GM23248 (cell line): ENCODE results near the gene PPHLN1. TPM values are rescaled to one million over a fixed set of nuclear protein-coding genes. Genes with fewer than 3 reads are reported as not detected.

Experiments
- DNase-seq: peaks from one replicate; pipeline ENCODE4 v3.0.0-alpha.2; 2015
- H2AFZ ChIP-seq: fragments of 200-600 bp; sonication (generic); 2 replicates; pipeline ENCODE4 v1.6.1; 2016; ENCODE audit warnings: antibody characterized with exemption
- H3F3A ChIP-seq: fragments of 200-600 bp; sonication (generic); 2 replicates; pipeline ENCODE4 v1.6.1; 2016; ENCODE audit warnings: mild to moderate bottlenecking, antibody characterized with exemption, mixed run types; ENCODE audit not compliant: insufficient read depth
- H3K27ac ChIP-seq: fragments of 200-600 bp; sonication (generic); 2 replicates; pipeline ENCODE4 v1.5.1; 2016; ENCODE audit warnings: mild to moderate bottlenecking
- H3K27me3 ChIP-seq: fragments of 200-600 bp; sonication (generic); replicated peaks from 2 replicates; pipeline ENCODE4 v1.6.1; 2016; ENCODE audit warnings: mild to moderate bottlenecking; ENCODE audit not compliant: insufficient read depth
- H3K36me3 ChIP-seq: fragments of 200-600 bp; sonication (generic); 2 replicates; pipeline ENCODE4 v1.6.1; 2016; ENCODE audit warnings: low read depth, mild to moderate bottlenecking
- H3K4me1 ChIP-seq: fragments of 200-600 bp; sonication (generic); 2 replicates; pipeline ENCODE4 v1.6.1; 2016; ENCODE audit warnings: mild to moderate bottlenecking; ENCODE audit not compliant: insufficient read depth
- H3K4me2 ChIP-seq: fragments of 200-600 bp; sonication (generic); one replicate; pipeline ENCODE4 v1.6.1; 2016; ENCODE audit warnings: mild to moderate bottlenecking; ENCODE audit not compliant: unreplicated experiment
- H3K4me3 ChIP-seq: fragments of 200-600 bp; sonication (generic); 2 replicates; pipeline ENCODE4 v1.5.1; 2016; ENCODE audit warnings: mild to moderate bottlenecking
- H3K79me2 ChIP-seq: fragments of 200-600 bp; sonication (generic); 2 replicates; pipeline ENCODE4 v1.6.1; 2016; ENCODE audit warnings: mild to moderate bottlenecking; ENCODE audit not compliant: insufficient read depth
- H3K9ac ChIP-seq: fragments of 200-600 bp; sonication (generic); 2 replicates; pipeline ENCODE4 v1.6.1; 2016; ENCODE audit warnings: mild to moderate bottlenecking
- H3K9me2 ChIP-seq: fragments of 200-600 bp; sonication (generic); 2 replicates; pipeline ENCODE4 v1.6.1; 2016; ENCODE audit warnings: mixed run types, mild to moderate bottlenecking, moderate library complexity; ENCODE audit not compliant: insufficient read depth
- H3K9me3 ChIP-seq: fragments of 200-600 bp; sonication (generic); one replicate; pipeline ENCODE4 v1.6.1; 2017; ENCODE audit warnings: low read depth
- H4K20me1 ChIP-seq: fragments of 200-600 bp; sonication (generic); 2 replicates; pipeline ENCODE4 v1.6.0; 2016; ENCODE audit not compliant: insufficient read depth
- EZH2 ChIP-seq: fragments of 200-600 bp; sonication (generic); IDR thresholded peaks from 2 replicates; pipeline ENCODE4 v1.6.1; 2018; ENCODE audit warnings: antibody characterized with exemption, mild to moderate bottlenecking; ENCODE audit not compliant: insufficient read depth, poor library complexity, severe bottlenecking
- EZH2phosphoT487 ChIP-seq: fragments of 200-600 bp; sonication (generic); IDR thresholded peaks from 2 replicates; pipeline ENCODE4 v1.6.1; 2018; ENCODE audit warnings: antibody characterized with exemption, moderate library complexity, mild to moderate bottlenecking, low read depth; ENCODE audit not compliant: insufficient read depth
- WGBS, 2 experiments: methylation state at CpG; one replicate each; pipeline ENCODE4 v1.1.6; 2015 to 2017; ENCODE audit warnings: low lambda C conversion rate in 2 of 2, low coverage in 1 of 2; ENCODE audit errors: missing lambda C conversion rate in 2 of 2; 5-methylcytosine and 5-hydroxymethylcytosine counted together
- in situ Hi-C: fragments of 300-500 bp; cut with MboI; formaldehyde crosslinking; loops from 2 replicates; pipeline ENCODE4 v1.15.0; 2020
- polyA plus RNA-seq: library from polyadenylated mRNA; unstranded; fragments of >200 nt; fragmentation: Nextera tagmentation; extraction: Ambion mirVana; gene quantifications from 2 replicates; pipeline ENCODE4 v1.2.1, GENCODE V29; 2016
- total RNA-seq: library from RNA; depleted of rRNA; stranded (reverse); fragments of >200 nt; shearing (Covaris generic); gene quantifications from 2 replicates; pipeline ENCODE4 v1.2.3, GENCODE V29; 2014

The PPHLN1 gene
- total and polyA plus RNA-seq, 2 experiments from 2014 or later = 55.3 to 72.0 TPM

DNA sequence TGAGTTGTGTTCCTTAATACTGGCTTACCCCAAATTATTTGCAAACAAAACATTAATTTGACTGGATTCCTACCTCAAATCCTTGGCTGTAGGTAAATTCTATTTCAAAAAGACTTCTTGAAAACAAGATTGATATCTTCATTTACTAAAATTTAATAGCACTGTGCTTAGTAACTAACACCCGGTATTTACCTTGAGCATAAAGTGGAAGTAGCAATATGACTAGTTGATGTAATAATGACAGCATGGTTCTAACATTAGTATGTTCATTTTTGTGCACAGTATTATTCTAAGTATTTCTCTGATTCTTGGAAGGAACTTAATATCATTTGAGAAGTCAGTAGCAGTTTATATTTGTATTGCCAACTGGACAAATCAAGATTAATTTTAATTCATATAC, 96.8 kb downstream of the PPHLN1 start:
- TF ChIP-seq EZH2phosphoT487 = no peak
- no peak for TF ChIP-seq EZH2
- DNase-seq = no peak
- peaks cover 4% of the 10 kb centered on the region; the same call in 1 of the 2 replicates for H3K36me3 ChIP-seq
- peaks cover 10% of the 10 kb centered on the region; the same call in 1 of the 2 replicates for H3F3A ChIP-seq
- no peak overlapping the region for H3K4me3 ChIP-seq
- no peak overlapping the region for H3K4me2 ChIP-seq
- no peaks in the 10 kb centered on the region for H4K20me1 ChIP-seq
- in situ Hi-C loops = no loop called here
- H3K79me2 ChIP-seq = no peaks in the 10 kb centered on the region
- no peak overlapping the region for H3K9ac ChIP-seq
- WGBS, 2 experiments = 98 to 100% methylated on average over 1 of the region's 1 CpG
- no peaks in the 10 kb centered on the region for H3K27me3 ChIP-seq
- H3K4me1 ChIP-seq = peaks cover 26% of the 10 kb centered on the region
- H3K27ac ChIP-seq = 0 out of 2 replicates have a peak overlapping the region, but pooled peaks have one; percentile 51
- H3K9me3 ChIP-seq = no peaks in the 10 kb centered on the region
- no peak overlapping the region for H2AFZ ChIP-seq
- H3K9me2 ChIP-seq = no peaks in the 10 kb centered on the region; the same call in 1 of the 2 replicates

DNA sequence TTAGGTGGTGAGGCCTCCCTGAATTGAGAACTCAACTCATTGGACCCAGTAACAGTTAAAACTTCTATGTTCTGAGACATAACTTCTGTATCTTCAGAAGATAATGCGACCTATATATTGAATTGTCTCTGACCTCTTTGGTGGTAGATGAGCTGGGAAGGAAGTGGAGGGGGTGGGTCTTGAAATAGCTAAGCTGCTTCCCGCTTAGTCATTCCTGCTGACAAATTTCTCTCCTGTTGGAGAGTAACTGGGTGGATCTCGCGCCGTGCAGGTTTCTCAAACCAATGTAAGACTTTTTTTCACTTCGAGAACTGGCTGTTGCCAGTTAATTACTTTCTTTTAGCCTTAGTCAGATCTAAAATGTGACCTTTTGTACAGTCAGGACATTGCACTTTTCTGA, 100.8 kb downstream of the PPHLN1 start:
- Histone ChIP-seq H3K79me2 (no peaks in the 10 kb centered on the region), H3K27me3 (no peaks in the 10 kb centered on the region), H3K4me2 (no peak overlapping the region), H3F3A (peaks cover 5% of the 10 kb centered on the region; the same call in 1 of the 2 replicates), H3K9me2 (no peaks in the 10 kb centered on the region; the same call in 1 of the 2 replicates), H3K9ac (no peak overlapping the region), H4K20me1 (no peaks in the 10 kb centered on the region), H3K27ac (no peak overlapping the region), H3K9me3 (no peaks in the 10 kb centered on the region), H3K36me3 (peaks cover 4% of the 10 kb centered on the region; the same call in 1 of the 2 replicates), H2AFZ (no peak overlapping the region), H3K4me3 (no peak overlapping the region), H3K4me1 (peaks cover 24% of the 10 kb centered on the region)
- TF ChIP-seq EZH2 (no peak), EZH2phosphoT487 (no peak)
- 99% methylated on average over 6 of the region's 6 CpGs for WGBS, 2 experiments
- peak; percentile 51 for DNase-seq
- in situ Hi-C loops = no loop called here

DNA sequence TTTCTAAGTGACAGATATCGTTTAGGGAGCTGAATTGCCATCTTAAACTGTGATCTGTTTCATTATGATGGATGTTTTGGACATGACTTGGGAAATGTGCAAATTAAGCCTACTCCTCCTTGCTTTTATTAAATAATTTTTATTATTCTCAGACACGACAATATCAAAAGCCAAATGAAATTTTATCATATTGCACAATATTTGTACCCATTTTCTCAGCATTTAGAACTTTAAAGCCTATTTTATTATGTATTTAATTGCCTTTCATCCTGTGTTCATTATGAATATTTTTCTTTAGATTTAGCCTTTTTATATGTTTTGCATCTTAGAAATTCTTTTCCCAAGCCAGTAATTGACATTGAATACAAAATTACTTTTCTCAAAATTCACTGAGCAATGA, 102.9 kb downstream of the PPHLN1 start:
- no peaks in the 10 kb centered on the region for H3K9me3 ChIP-seq
- DNase-seq = no peak
- TF ChIP-seq EZH2phosphoT487 (no peak), EZH2 (no peak)
- WGBS, 2 experiments = 32 to 41% methylated on average over 2 of the region's 2 CpGs
- H3K27ac ChIP-seq = no peak overlapping the region
- H3K4me1 ChIP-seq = peaks cover 11% of the 10 kb centered on the region
- H2AFZ ChIP-seq = no peak overlapping the region
- no peak overlapping the region for H3K4me3 ChIP-seq
- H3F3A ChIP-seq = no peaks in the 10 kb centered on the region
- H3K9ac ChIP-seq = no peak overlapping the region
- in situ Hi-C loops = no loop called here
- H3K4me2 ChIP-seq = no peak overlapping the region
- H3K27me3 ChIP-seq = no peaks in the 10 kb centered on the region
- H4K20me1 ChIP-seq = no peaks in the 10 kb centered on the region
- H3K79me2 ChIP-seq = no peaks in the 10 kb centered on the region
- H3K9me2 ChIP-seq = no peaks in the 10 kb centered on the region; the same call in 1 of the 2 replicates
- peaks cover 15% of the 10 kb centered on the region; the same call in 1 of the 2 replicates for H3K36me3 ChIP-seq

DNA sequence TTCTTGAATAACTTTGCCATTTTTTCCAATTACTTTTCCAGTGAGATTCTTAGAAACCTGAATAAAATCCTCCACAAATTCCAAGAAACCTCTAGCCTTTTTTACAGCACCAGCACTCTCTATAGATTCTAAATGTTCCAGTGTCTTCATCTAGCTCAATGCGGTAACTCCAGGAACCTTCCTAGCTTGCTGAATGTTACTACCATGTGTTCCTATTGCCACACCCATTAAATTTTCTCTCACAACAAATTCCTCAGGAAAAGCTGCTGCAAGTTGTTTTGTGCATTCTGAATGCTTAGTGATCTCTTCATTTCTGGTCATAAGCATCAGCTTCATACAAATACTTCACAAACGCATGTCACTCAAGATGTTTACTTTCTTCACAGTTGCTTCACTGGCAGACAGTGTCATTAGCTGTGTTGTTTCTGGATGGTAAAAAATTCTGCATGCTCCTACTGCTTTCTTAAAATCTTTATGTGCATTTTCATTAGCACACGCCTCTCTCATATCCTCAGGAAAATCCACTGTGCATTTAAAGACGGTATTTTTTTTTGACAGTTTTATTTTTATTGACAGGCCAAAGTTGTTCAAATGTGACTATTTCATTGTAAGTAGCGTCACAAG, 106.7 kb downstream of the PPHLN1 start:
- H3K9ac ChIP-seq = no peak overlapping the region
- no peak overlapping the region for H3K4me2 ChIP-seq
- no peak overlapping the region for H3K4me3 ChIP-seq
- in situ Hi-C loops = no loop called here
- H3K9me2 ChIP-seq = no peaks in the 10 kb centered on the region
- WGBS, 2 experiments = 96 to 97% methylated on average over 5 of the region's 5 CpGs
- H4K20me1 ChIP-seq = no peaks in the 10 kb centered on the region
- H3K27ac ChIP-seq = no peak overlapping the region
- no peaks in the 10 kb centered on the region for H3K4me1 ChIP-seq
- H3K27me3 ChIP-seq = no peaks in the 10 kb centered on the region
- H3K36me3 ChIP-seq = peaks cover 13% of the 10 kb centered on the region; the same call in 1 of the 2 replicates
- H3K79me2 ChIP-seq = no peaks in the 10 kb centered on the region
- no peak overlapping the region for H2AFZ ChIP-seq
- no peak for DNase-seq
- H3F3A ChIP-seq = no peaks in the 10 kb centered on the region
- TF ChIP-seq EZH2 (no peak), EZH2phosphoT487 (no peak)
- H3K9me3 ChIP-seq = no peaks in the 10 kb centered on the region

DNA sequence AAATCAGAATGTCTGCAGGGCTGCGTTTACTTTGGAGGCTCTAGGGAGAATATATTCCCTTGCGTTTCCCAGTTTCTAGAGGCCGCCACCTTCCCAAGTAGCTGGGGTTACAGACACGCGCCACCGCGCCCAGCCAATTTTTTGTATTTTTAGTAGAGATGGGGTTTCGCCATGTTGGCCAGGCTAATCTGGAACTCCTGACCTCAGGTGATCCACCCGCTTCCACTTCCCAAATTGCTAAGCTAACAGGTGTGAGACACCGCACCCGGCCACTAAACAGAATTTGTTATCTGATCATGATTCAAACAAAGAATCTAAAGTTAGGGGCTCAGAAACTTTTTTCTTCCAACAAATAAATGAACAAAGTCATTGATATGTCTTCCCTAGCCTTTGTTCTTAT, 114.6 kb downstream of the PPHLN1 start:
- H4K20me1 ChIP-seq = no peaks in the 10 kb centered on the region
- 97 to 99% methylated on average over 11 of the region's 11 CpGs for WGBS, 2 experiments
- peaks cover 6% of the 10 kb centered on the region; the same call in 1 of the 2 replicates for H3K79me2 ChIP-seq
- DNase-seq = no peak
- H3K36me3 ChIP-seq = peaks cover 15% of the 10 kb centered on the region
- no peak overlapping the region for H3K4me3 ChIP-seq
- H3K9ac ChIP-seq = no peak overlapping the region
- H3K27ac ChIP-seq = no peak overlapping the region
- H3K9me2 ChIP-seq = no peaks in the 10 kb centered on the region
- in situ Hi-C loops = no loop called here
- no peaks in the 10 kb centered on the region for H3F3A ChIP-seq
- no peak overlapping the region for H2AFZ ChIP-seq
- no peaks in the 10 kb centered on the region for H3K9me3 ChIP-seq
- no peaks in the 10 kb centered on the region for H3K27me3 ChIP-seq
- no peaks in the 10 kb centered on the region for H3K4me1 ChIP-seq
- H3K4me2 ChIP-seq = no peak overlapping the region
- TF ChIP-seq EZH2phosphoT487 (no peak), EZH2 (no peak)
